ENCODE measurements around the gene GALC.

The GALC gene

GRCh38 chr14:87952307-87953094 is 40.5 kb downstream of the GALC start:
- DNase-seq = peak; percentile 41 to 43

- DNase-seq = peak; percentile 7 to 29
Observed at GRCh38 chr14:87944987-87945604, 47.9 kb downstream of the GALC start.

- no peak for DNase-seq
Observed at GRCh38 chr14:87940894-87941293, 52.1 kb downstream of the GALC start.

- DNase-seq = no peak
Observed at GRCh38 chr14:87940382-87940781, 52.6 kb downstream of the GALC start.

DNA sequence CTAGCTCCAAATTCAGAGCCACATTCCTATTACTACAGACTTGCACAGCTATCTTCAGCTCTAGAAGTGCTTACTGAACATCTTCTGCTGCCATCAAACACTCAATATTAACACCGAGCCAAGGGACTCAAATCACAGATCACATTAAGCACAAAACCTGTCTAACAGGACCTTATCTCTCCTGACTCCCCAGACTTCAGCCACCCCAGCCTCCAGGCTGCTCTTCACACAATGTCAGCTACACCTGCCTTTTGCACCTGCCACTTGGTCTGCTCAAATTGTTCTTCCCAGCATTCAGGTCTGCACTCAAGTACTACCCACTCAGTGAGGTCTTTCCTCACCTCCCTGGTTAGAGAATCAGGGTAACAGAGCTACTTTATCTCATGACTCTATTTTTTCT is 57.1 kb downstream of the GALC start:
- no peak for DNase-seq

GRCh38 chr14:87935081-87935828 is 57.7 kb downstream of the GALC start:
- DNase-seq = no peak

- no peak for DNase-seq
Observed at GRCh38 chr14:87934185-87934584, 58.8 kb downstream of the GALC start.

GRCh38 chr14:87916886-87917275 is 76.1 kb downstream of the GALC start:
- no peak for DNase-seq

DNA sequence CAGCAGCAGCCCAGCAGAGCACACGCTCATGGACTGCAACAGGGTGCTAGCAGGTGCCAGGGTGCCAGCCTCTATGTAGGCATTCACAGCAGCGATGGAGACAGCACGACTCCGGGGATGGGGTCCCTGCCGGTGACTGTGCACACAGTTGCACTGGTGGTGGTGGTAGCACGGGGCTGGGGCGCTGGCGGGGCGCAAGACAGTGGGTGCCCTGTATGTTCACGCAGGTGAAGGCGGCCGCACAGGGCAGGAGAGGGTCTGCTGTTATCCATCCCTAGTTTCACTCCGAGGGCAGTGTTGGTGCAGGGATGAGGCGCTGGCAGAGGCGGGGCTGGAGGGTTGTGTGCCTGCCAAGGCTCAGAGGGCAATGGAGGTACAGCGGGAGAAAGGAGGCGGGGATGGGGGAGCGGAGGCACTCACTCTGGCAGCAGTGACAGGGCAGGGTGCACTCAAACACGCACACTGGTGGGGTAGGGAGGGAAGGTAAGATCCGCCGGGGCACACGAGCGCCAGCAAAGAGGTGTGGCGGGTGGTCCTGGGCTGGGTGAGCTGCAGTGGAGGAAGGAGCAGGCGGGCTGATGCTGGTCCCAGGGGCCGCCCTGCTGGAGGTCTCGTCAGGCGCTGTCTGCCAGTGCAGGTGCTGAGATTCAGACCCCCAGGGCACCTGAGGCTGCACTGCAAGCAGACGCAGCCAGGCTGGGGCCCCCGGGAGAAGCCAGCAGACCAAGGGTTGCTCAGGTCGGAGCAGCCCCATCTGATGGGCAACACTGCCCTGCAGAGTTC is 76.7 kb downstream of the GALC start:
- no peak for DNase-seq

- no peak for DNase-seq
Observed at GRCh38 chr14:87908550-87908949, 84.4 kb downstream of the GALC start.

- no peak for DNase-seq
Observed at GRCh38 chr14:87901652-87902051, 91.3 kb downstream of the GALC start.

DNA sequence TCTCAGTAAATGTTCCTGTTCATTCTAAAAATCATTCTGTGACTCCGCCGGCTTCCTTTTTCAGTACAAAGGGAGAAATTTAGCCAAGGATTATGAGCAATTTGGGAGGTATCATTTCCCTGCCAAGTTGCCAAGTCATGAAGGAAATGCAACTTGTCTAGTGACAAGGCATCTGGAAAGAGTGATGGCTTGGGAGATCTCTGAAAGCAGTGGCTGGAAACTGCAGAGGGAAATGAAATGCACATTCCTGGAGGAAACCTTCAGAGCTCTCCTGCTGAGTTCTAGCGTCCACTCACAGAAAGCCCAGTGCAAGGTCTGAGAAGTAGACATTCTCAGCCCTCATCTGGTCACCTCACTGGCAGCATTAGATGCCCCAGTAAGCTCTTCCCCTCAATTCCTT is 91.7 kb downstream of the GALC start:
- DNase-seq = no peak

- no peak for DNase-seq
Observed at GRCh38 chr14:87899228-87899627, 93.8 kb downstream of the GALC start.

DNA sequence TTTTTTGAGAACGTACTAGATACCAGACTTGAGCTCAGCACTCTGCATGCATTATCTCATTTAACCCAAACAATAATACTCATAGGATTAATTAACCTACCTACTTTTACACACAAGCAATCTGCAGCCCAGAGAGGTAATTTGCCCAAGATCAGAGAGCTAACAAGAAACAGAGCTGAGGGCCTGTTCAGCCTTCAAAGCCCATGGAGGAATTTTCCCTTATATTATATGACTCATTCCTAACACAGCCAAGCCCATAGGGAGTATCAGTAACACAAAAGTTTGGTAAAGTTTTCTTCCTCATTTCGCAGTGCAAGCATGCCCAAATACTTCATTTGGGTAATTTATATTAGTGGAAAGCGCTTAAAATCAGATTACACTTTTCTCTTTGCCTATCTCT is 94.7 kb downstream of the GALC start:
- DNase-seq = no peak

GRCh38 chr14:87896393-87897380 is 96.3 kb downstream of the GALC start:
- DNase-seq = peak; percentile 39 to 44

DNA sequence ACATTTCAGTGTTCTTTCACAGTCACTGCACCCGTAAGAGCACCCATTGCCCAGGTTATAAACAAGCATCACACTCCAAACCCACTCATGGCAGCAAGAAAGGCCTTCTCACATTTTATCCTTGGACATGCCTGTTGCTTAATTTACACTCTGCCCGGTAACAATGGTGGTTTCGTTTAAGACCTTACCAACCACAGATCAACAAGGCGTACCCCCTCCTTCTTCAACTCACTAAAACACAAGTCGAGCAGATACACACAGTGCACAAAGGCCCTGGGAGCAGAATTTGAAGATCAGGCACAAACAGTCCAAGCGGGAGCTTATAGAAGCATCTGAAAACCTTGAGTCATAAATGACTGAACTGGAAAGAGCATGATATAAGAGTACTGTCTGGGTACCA is 98.1 kb downstream of the GALC start:
- no peak for DNase-seq

- no peak for DNase-seq
Observed at GRCh38 chr14:87892763-87893162, 100.2 kb downstream of the GALC start.

DNA sequence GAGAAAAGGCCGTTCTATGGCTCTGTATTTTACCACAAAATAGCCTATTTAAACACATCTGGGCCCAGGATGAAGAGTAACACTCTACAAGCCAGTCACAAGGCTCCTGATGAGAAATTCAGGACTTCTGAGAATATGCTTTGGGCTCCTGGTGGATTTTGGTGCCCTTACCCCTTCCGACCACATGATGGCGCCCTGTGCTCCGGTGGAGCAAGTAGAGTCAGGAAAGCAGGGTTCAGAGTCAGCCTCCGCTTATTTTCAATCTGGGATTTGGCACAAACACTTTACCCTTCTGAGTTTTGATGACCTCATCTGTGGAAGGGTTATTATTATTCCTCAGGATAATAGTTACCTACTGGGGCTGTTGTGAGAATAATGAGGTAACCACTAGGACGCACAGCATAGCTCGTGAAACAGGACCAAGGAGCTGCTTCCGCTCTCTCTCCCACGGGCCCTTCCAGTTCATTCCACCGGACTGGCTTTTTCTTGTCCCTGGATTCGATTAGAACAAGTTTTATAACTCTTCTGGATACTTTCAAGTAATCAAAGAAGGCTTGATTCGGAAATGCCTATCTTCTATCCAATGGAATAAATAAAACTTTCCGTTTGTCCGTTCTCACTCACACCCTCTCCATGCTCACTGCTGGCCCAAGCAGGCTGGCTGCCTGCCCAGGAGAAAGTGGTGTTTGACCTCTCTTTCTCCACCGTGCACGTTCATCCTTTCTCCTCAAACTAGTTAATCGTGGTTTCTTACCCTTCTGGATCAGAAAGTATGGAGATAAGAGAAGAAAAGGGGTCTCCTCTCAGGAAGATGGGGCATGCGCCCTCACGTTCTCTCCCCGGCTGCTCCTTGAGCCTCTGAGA is 104.6 kb downstream of the GALC start:
- peak in 1 of 2 experiments; percentile 33 for DNase-seq

GRCh38 chr14:87883750-87884149 is 109.2 kb downstream of the GALC start:
- no peak for DNase-seq
